Loucy (cell line): ENCODE data around the gene TAPBP.

ENCODE experiments used
- H2AFZ ChIP-seq: fragments of 200-600 bp; sonication (generic); 2 replicates; pipeline ENCODE4 v1.6.0; 2016; ENCODE audit warnings: antibody characterized with exemption, mild to moderate bottlenecking, low read length, moderate library complexity
- H3F3A ChIP-seq: fragments of 200-600 bp; 2 replicates; pipeline ENCODE4 v1.6.0; 2016; ENCODE audit warnings: antibody characterized with exemption, low read depth, mild to moderate bottlenecking
- H3K27me3 ChIP-seq: fragments of 200-600 bp; sonication (generic); 2 replicates; pipeline ENCODE4 v1.6.1; 2014; ENCODE audit warnings: low read length, mild to moderate bottlenecking; ENCODE audit not compliant: insufficient read depth, poor library complexity, severe bottlenecking
- H3K36me3 ChIP-seq: fragments of 200-600 bp; sonication (generic); 2 replicates; pipeline ENCODE4 v1.6.1; 2016; ENCODE audit warnings: low read length; ENCODE audit not compliant: insufficient read depth
- H3K4me1 ChIP-seq: fragments of 200-600 bp; sonication (generic); 2 replicates; pipeline ENCODE4 v1.5.1; 2014; ENCODE audit warnings: low read length, mild to moderate bottlenecking; ENCODE audit not compliant: insufficient read depth, poor library complexity, severe bottlenecking
- H3K4me2 ChIP-seq: fragments of 200-600 bp; sonication (generic); 2 replicates; pipeline ENCODE4 v1.6.0; 2014; ENCODE audit warnings: antibody characterized with exemption, low read length, low read depth, mild to moderate bottlenecking; ENCODE audit not compliant: poor library complexity, severe bottlenecking
- H3K4me3 ChIP-seq: fragments of 200-600 bp; sonication (generic); 2 replicates; pipeline ENCODE4 v1.5.1; 2014; ENCODE audit warnings: low read length, mild to moderate bottlenecking, mixed read lengths; ENCODE audit not compliant: poor library complexity, severe bottlenecking
- H3K79me2 ChIP-seq: fragments of 200-600 bp; sonication (generic); 2 replicates; pipeline ENCODE4 v1.6.1; 2014; ENCODE audit warnings: low read length; ENCODE audit not compliant: insufficient read depth
- H3K9ac ChIP-seq: fragments of 200-600 bp; sonication (generic); 2 replicates; pipeline ENCODE4 v1.6.0; 2014; ENCODE audit warnings: mild to moderate bottlenecking, low read depth, low read length, moderate library complexity; ENCODE audit not compliant: poor library complexity, severe bottlenecking
- H3K9me2 ChIP-seq: fragments of 200-600 bp; sonication (generic); replicated peaks from 2 replicates; pipeline ENCODE4 v1.6.1; 2016; ENCODE audit warnings: low read depth, low read length, mixed read lengths
- H3K9me3 ChIP-seq: fragments of 200-600 bp; sonication (generic); 2 replicates; pipeline ENCODE4 v1.6.1; 2014; ENCODE audit warnings: mild to moderate bottlenecking, antibody characterized with exemption, low read length, low read depth; ENCODE audit not compliant: insufficient read depth
- H4K20me1 ChIP-seq: fragments of 200-600 bp; sonication (generic); 2 replicates; pipeline ENCODE4 v1.6.0; 2014; ENCODE audit warnings: antibody characterized with exemption, low read length, mild to moderate bottlenecking; ENCODE audit not compliant: insufficient read depth, poor library complexity, severe bottlenecking
- CTCF ChIP-seq: fragments of 200-600 bp; sonication (generic); conservative IDR thresholded peaks from 2 replicates; pipeline ENCODE4 v1.5.1; 2014; ENCODE audit warnings: mild to moderate bottlenecking, antibody characterized with exemption, low read length
- EZH2phosphoT487 ChIP-seq: fragments of 200-600 bp; IDR thresholded peaks from 2 replicates; pipeline ENCODE4 v1.6.1; 2018; ENCODE audit warnings: antibody characterized with exemption, mild to moderate bottlenecking, moderate library complexity, borderline replicate concordance

The TAPBP gene

GRCh38 chr6:33323623-33323948 lies 9.7 kb upstream of the TAPBP start:
- Histone ChIP-seq H3K36me3 (peaks cover 23% of the 10 kb centered on the region; the same call in 1 of the 2 replicates), H4K20me1 (peaks cover 21% of the 10 kb centered on the region), H3F3A (peaks cover 1% of the 10 kb centered on the region; the same call in 1 of the 2 replicates), H3K4me2 (peak overlapping the region; percentile 76), H3K27me3 (no peaks in the 10 kb centered on the region), H3K9me3 (no peaks in the 10 kb centered on the region), H3K9ac (peak overlapping the region; percentile 49), H3K4me1 (peaks cover 43% of the 10 kb centered on the region), H2AFZ (peak overlapping the region; percentile 80), H3K4me3 (peak overlapping the region; percentile 92), H3K9me2 (no peaks in the 10 kb centered on the region), H3K79me2 (peaks cover 41% of the 10 kb centered on the region)
- TF ChIP-seq EZH2phosphoT487 (no peak), CTCF (no peak)

- Histone ChIP-seq H3F3A (peaks cover 6% of the 10 kb centered on the region; the same call in 1 of the 2 replicates), H3K27me3 (no peaks in the 10 kb centered on the region), H3K9ac (peak overlapping the region; percentile 96), H3K4me3 (peak overlapping the region; percentile 92), H4K20me1 (peaks cover 30% of the 10 kb centered on the region), H2AFZ (no peak overlapping the region), H3K4me2 (peak overlapping the region; percentile 95), H3K9me2 (no peaks in the 10 kb centered on the region), H3K36me3 (peaks cover 23% of the 10 kb centered on the region; the same call in 1 of the 2 replicates), H3K4me1 (peaks cover 52% of the 10 kb centered on the region), H3K79me2 (peaks cover 53% of the 10 kb centered on the region), H3K9me3 (no peaks in the 10 kb centered on the region)
- TF ChIP-seq CTCF (no peak), EZH2phosphoT487 (no peak)
Observed at GRCh38 chr6:33321227-33321626, 7.3 kb upstream of the TAPBP start.

GRCh38 chr6:33320315-33321181 lies 6.7 kb upstream of the TAPBP start:
- Histone ChIP-seq H3K9me2 (no peaks in the 10 kb centered on the region), H4K20me1 (peaks cover 30% of the 10 kb centered on the region), H3K79me2 (peaks cover 55% of the 10 kb centered on the region), H2AFZ (no peak overlapping the region), H3K27me3 (no peaks in the 10 kb centered on the region), H3K4me2 (peak overlapping the region; percentile 95), H3F3A (peaks cover 6% of the 10 kb centered on the region; the same call in 1 of the 2 replicates), H3K9me3 (no peaks in the 10 kb centered on the region), H3K9ac (peak overlapping the region; percentile 21), H3K4me3 (peak overlapping the region; percentile 92), H3K4me1 (peaks cover 52% of the 10 kb centered on the region), H3K36me3 (peaks cover 23% of the 10 kb centered on the region; the same call in 1 of the 2 replicates)
- TF ChIP-seq EZH2phosphoT487: no peak
- no peak for TF ChIP-seq CTCF
